ENCODE results near the gene UNC93A. TPM values are rescaled to one million over a fixed set of nuclear protein-coding genes. Genes with fewer than 3 reads are reported as not detected.
A peak's percentile ranks its signal among the peaks of the same experiment; 100 is the strongest.
"Not testable (repeated sequence)": the region's sequence is repeated elsewhere in the genome, so short reads cannot be mapped to it uniquely, and the experiment has no call there.

UNC93A gene
- polyA plus RNA-seq, 6 donors from 2014 or later, result not detected

DNA sequence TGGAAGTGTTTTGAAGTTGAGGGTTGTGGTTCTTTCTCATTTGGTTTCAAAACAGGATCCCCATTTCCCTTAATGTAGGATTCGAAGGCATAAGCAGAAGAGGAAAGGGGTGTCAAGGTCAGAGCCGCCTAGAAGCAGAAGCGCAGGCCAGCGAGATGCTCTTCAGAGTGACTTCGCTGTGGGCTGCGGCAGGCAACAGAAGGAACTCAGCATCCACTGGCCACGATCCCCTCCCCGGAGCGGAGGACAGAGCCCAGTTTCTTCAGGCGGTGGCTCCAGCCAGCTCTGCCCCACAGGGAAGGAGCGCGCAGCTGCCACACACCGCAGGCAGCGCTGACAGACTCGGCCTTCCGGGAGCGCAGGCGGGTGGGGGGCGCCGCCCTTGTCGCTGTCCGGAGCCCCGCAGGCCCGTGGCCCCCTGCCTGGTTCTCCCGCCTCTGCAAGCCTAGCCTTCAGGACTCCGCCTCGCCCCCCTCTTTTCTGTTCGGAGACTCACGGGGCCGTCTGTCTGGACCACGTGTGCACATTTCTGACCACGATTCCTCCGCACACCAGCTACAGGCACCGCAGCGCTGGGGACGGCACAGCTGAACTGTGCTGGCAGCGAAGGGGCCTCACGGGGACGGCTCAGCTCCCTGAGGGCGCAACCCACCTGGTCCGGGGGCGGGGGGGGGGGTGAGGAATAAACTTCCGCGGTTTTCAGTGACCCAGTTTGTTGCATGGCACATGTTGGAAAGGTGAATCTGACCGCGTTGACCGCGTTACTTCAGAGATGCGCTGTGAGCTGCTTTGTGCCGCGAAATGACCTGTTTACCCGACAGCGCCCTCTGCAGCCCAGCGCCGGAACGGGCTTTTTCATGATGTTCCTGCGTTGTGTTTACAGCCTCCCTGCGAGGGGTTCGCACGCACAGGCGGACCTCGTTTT, 59.9 kb downstream of the UNC93A start:
- peak; percentile 67 for DNase-seq
- peaks cover 34 to 64% (median 49%) of the 10 kb centered on the region in 3 donors for H3K27me3 Mint-ChIP-seq
- H3K9me3 Mint-ChIP-seq, result peaks cover 0 to 8% (median 4%) of the 10 kb centered on the region in 7 donors

DNA sequence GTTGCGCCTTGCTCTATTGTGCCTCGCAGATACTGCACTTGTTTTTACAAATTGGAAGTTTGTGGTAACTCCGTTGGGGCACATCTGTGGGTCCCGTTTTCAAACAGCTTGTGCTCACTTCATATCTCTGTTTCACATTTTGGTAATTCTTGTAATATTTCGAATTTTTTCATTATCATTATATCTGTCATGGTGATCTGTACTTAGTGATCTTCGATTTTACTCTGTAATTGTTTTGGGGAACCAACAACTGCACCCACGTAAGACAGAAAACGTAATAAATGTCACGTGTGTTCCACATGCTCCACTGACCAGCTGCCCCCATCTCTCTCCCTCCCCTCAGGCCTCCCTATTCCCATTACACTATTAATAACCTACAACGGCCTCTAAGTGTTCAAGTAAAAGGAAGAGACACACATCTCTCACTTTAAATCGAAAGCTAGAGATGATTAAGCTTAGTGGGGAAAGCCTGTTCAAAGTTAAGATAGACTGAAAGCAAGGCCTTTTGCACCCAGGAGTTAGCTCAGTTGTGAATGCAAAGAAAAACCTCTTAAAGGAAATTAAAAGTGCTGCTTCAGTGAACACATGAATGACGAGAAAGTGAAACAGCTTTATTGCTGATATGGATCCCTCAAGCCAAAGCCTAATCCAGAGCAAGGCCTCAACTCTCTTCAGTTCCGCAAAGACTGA, 60.7 kb downstream of the UNC93A start:
- H3K36me3 Mint-ChIP-seq, result peaks cover 4 to 8% of the 10 kb centered on the region in 2 donors

More for the DNA sequence above, 59.9 kb downstream of the UNC93A start:
- ATAC-seq (ENCODE audit: low read depth in 2 of 2), result peak; percentile 72 to 76
- Mint-ChIP-seq H3K27ac (peak overlapping the region in 5 of 6 donors; percentile 28 to 94 (median 85)), H3K4me1 (peaks cover 19 to 26% (median 25%) of the 10 kb centered on the region in 3 donors), H3K36me3 (peaks cover 4 to 8% of the 10 kb centered on the region in 2 donors), H3K4me3 (peak overlapping the region; percentile 80 to 96 (median 92))

DNA sequence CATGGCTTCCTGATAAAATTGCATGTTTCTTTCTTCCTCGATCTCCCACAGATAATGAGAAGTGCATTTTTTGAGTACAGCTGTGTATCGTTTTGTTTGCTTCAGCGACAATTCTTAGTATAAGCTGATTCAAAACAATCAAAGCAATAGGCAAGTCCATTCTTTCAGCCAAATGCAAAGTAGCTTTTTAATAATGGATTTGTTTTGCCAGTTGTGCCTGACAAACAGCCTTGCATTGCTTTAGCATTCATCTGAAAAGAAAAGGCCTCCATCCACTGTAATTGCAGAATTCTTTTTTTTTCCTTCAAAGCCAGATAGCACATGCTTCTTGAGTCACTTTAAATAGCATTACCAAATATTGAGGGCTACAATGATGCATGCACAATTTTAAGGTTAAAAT, 65.8 kb downstream of the UNC93A start:
- H3K4me3 Mint-ChIP-seq, result no peak overlapping the region
- no peak for ATAC-seq (ENCODE audit: low read depth in 2 of 2)
- peaks cover 0 to 4% of the 10 kb centered on the region in 2 donors for H3K36me3 Mint-ChIP-seq
- no peak for DNase-seq
- peaks cover 0 to 8% (median 4%) of the 10 kb centered on the region in 7 donors for H3K9me3 Mint-ChIP-seq
- peaks cover 1 to 3% (median 2%) of the 10 kb centered on the region in 3 donors for H3K4me1 Mint-ChIP-seq
- H3K27ac Mint-ChIP-seq, result no peak overlapping the region
- peaks cover 9 to 41% (median 12%) of the 10 kb centered on the region in 3 donors for H3K27me3 Mint-ChIP-seq

More for the DNA sequence above, 60.7 kb downstream of the UNC93A start:
- ATAC-seq (ENCODE audit: low read depth in 2 of 2) (peak in 1 of 2 donors; percentile 10), DNase-seq (peak; percentile 3)
- Mint-ChIP-seq H3K4me3 (peak overlapping the region; percentile 80 to 96 (median 92)), H3K9me3 (peaks cover 0 to 8% (median 4%) of the 10 kb centered on the region in 7 donors), H3K27ac (peak overlapping the region; percentile 31 to 91 (median 62)), H3K27me3 (peaks cover 26 to 58% (median 43%) of the 10 kb centered on the region in 3 donors), H3K4me1 (peaks cover 19 to 25% (median 25%) of the 10 kb centered on the region in 3 donors)

DNA sequence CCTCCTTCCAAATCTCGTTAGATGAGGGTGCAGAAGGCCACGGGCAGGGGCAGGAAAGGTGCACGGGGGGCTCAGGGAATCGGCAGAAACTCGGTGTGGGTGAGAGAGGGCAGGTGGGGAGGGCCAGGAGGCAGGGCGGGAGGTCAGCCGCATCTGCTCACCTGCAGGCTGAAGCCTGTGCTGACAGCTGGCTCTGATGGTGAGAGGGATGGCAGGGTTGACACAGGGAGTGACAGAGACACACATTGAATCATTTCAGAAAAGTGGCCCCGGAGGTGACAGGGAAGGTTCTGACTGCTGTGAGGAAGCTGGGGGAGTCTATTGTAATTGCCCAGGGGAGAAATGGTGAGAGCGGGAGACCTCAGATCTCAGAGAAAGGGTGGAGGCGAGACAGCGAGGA, 67.3 kb downstream of the UNC93A start:
- ATAC-seq (ENCODE audit: low read depth in 2 of 2); H3K27ac Mint-ChIP-seq; DNase-seq; H3K9me3 Mint-ChIP-seq; H3K4me3 Mint-ChIP-seq; H3K36me3 Mint-ChIP-seq; H3K4me1 Mint-ChIP-seq: not testable (repeated sequence)
- H3K27me3 Mint-ChIP-seq, result peaks cover 9 to 40% (median 17%) of the 10 kb centered on the region in 3 donors

DNA sequence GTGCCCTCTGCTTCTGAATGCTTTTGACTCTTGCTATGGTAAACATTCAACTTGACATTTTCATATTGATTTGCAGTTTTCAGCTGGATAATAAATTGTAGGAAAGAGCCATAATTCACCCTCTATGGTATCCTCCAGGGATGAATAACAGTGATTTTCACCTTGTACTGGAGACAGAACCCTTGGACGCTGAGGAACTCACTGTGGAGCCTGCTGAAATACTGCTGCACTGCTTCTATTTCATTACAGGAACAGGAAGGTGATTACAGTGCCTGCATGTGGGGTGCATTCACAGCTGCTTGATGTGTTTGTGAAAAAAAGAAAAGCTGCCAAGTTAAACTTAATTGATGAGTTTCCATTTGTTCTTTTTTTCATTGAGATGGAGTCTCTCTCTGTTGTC, 70.1 kb downstream of the UNC93A start:
- peaks cover 4 to 25% (median 23%) of the 10 kb centered on the region in 3 donors for H3K27me3 Mint-ChIP-seq
- H3K4me1 Mint-ChIP-seq; H3K4me3 Mint-ChIP-seq; ATAC-seq (ENCODE audit: low read depth in 2 of 2); DNase-seq; H3K27ac Mint-ChIP-seq; H3K36me3 Mint-ChIP-seq: not testable (repeated sequence)
- peaks cover 0 to 13% (median 7%) of the 10 kb centered on the region in 7 donors for H3K9me3 Mint-ChIP-seq

Other genes starting within 250 kb of the UNC93A start
- 100 to 1,000 TPM in 5 of 6 donors, 10 to 100 TPM in 1; 97.4 to 205 (median 126) TPM for gene CCR6, start 168.2 kb upstream of the UNC93A start, polyA plus RNA-seq (ENCODE audit: low read depth in 6 of 6)
- not detected for gene GPR31, start 133.3 kb upstream of the UNC93A start, polyA plus RNA-seq (ENCODE audit: low read depth in 6 of 6)
- gene TTLL2, start 33.8 kb downstream of the UNC93A start, polyA plus RNA-seq (ENCODE audit: low read depth in 6 of 6), result under 1 TPM in 1 of 6 donors, not detected in 5; 0.71 TPM